HG03571 (cell line): ENCODE measurements around the gene TTLL5.

Source experiments
- ATAC-seq: cut with Tn5 transposase; IDR thresholded peaks from one replicate; pipeline ENCODE4 v1.9.1; 2021; ENCODE audit not compliant: unreplicated experiment

The TTLL5 gene

GRCh38 chr14:75783602-75784313 is 122.7 kb downstream of the TTLL5 start:
- ATAC-seq = no peak

GRCh38 chr14:75784314-75784686 is 123.3 kb downstream of the TTLL5 start:
- no peak for ATAC-seq

DNA sequence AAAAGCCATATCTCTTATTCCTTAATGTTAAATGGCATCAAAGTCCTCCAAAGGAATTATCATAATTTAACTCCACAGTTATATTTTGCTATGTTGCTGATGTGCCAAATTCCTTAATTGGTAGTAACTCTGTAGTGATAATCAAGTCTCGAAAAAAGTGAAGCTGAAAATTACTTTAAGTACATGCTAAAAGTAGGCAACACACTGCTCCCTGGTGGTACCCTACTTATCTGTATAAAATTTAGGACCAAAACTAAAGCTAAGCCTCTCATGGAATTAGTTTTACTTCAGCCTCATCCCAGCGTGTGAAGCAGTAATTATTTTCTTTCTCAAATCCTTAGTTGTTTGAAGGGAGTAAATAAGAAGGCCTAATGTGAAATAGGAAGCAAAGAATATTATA is 132.8 kb downstream of the TTLL5 start:
- no peak for ATAC-seq

GRCh38 chr14:75794615-75795038 is 133.6 kb downstream of the TTLL5 start:
- ATAC-seq = no peak

- no peak for ATAC-seq
Measured at GRCh38 chr14:75800792-75801191, 139.7 kb downstream of the TTLL5 start.

DNA sequence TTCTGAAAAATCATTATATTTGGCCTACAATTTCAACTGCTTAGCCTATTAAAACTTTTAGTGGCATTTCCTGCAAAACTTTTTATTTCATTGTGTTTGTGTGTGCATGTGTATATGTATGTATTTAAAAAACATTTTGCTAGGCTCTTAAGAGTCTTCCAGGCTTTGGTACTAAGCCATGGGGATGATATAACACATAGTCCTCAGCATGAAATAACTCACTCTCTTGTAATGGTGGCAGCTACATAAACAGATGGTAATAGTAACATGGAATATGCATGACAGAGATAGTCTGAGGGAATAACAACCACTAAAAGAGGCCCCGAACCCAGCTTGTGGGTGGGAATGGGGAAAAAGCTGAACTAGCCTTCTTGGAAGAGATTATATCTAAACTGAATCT is 141.4 kb downstream of the TTLL5 start:
- no peak for ATAC-seq

- ATAC-seq = no peak
Measured at GRCh38 chr14:75803765-75804164, 142.7 kb downstream of the TTLL5 start.

GRCh38 chr14:75804570-75805275 is 143.7 kb downstream of the TTLL5 start:
- ATAC-seq = no peak

DNA sequence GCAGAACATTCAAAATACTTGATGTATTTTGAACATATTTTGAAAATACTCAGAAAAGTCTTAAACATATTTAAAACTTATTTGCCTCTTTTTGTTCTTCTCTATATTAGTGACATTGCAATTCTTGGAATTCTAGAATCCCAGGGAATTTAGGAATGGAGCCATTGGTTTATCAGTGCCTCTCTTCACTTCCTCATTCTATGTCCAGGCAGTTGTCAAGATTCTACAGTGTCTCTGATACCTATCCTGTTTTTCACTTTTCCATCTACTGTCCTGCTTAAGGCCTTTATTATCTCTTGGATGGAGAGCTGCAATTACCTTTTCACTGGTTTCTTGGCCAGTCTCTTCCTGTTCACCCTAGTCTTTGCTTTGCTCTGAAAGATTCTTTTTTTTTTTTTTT is 144.6 kb downstream of the TTLL5 start:
- ATAC-seq = no peak

DNA sequence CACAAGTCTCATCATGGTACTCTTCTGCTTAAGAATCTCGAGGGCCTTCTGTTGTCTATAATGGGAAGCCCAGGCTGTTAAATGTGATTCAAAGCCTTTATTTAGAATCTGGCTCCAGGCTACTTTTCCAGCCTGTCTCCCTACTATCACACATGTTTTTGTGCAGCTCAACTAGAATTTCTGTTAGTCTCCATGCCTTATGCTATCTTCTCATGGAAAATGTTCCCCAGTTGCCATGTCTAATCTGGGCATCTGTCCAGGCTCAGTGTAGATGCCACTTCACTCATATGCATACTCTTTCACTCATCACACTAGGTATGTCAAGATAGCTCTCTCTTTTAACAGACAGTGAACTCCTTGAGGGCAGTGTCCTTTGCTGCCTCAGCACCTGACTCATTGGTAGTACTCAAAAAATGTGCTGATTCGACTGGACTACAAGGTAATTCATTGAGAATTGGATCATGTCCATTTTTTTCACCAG is 145.3 kb downstream of the TTLL5 start:
- no peak for ATAC-seq

DNA sequence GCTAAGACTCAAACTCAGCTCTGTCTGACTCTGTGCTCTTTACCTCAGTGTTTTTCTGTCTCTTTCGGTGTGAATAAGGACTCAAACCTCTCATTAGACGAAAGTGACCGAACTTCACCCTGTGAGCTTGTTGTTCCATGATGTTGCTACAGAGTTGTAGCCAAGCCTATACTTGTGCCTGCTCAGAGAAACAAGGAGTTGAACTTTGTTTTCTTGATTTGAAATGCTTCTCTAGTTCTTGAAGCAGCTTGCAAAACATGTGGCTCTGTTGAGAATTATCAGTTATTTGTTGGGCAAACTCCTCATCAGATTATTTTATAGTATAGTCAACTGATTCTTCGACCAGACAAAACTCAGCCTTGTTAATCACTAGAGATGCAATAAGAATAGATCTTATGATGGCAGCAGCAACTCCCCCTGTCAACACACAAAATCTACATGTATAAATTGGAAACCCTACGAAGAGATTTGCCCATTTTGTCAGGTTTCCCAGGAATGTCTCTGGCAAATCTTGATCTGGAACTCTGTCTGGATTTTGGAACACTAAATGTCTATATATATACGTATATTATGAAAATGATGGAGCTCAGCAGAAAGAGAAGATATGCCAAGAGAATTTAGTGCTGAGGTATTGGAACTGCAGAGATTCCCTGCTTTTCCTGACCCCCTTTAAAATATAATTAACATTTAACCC is 146.8 kb downstream of the TTLL5 start:
- ATAC-seq = no peak

DNA sequence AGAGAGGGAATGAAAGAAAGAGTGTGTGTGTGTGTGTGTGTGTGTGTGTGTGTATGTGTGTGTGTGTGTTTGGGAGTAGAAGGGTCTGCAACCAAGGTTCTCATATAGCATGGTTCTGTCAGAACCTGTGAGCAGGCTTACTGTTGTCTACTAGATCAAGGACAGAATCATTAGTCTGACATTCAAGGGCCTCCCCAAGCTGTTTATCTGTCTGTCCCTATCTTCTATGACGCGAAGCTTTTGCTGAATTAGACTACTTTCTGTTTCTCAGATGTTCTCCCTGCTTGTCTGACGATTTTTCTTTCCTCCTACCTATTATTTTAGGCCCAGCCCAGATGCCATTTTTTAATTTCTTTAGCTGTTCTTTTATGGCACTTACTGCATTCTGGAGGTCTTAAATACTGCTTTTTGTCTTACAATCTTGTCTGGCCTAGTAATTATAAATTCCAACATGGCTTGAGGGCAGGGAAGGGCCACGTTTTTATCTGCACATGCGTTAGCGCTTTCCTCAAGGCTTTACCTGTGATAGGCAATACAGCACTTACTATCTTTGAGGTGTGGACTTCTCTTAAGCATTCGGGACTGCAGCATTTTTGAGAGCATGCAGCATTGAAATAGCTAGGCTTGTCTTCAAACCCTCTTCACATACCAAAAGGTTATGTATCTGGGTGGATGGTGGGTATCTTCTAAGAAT is 150.2 kb downstream of the TTLL5 start:
- ATAC-seq = no peak

GRCh38 chr14:75811872-75812499 is 150.9 kb downstream of the TTLL5 start:
- ATAC-seq = no peak

GRCh38 chr14:75812622-75813021 is 151.6 kb downstream of the TTLL5 start:
- ATAC-seq = no peak

- no peak for ATAC-seq
Measured at GRCh38 chr14:75820761-75821160, 159.7 kb downstream of the TTLL5 start.

GRCh38 chr14:75821831-75822521 is 160.9 kb downstream of the TTLL5 start:
- ATAC-seq = no peak

DNA sequence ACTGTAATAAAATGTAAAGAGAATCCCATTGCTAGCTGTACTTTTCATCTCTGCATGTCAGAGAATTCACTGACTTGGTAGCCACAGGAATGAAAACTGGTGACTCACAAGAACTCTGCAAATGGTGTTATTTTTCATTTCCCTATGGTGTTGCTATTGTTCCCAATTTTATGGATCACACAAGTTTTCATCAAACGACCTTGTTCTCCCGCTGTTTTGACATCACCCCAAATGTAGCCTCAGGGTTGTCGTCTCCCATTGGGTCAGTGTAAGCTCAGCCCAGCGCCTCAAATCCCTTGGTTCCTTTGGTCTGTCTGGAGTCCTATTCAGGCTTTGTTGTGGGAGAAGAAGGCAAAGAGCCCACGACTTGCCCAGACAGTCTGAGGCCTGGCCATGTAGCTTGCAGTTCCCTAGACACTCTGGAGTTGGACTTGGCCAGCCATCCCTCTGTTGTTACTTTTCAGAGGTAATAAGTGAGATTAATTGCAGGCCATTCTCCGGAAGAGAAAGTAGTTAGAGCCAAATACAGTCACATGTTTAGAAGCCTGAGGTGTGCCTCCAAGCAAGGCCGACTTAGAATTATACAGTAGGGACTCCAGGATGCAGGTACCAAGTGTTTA is 161.6 kb downstream of the TTLL5 start:
- no peak for ATAC-seq

DNA sequence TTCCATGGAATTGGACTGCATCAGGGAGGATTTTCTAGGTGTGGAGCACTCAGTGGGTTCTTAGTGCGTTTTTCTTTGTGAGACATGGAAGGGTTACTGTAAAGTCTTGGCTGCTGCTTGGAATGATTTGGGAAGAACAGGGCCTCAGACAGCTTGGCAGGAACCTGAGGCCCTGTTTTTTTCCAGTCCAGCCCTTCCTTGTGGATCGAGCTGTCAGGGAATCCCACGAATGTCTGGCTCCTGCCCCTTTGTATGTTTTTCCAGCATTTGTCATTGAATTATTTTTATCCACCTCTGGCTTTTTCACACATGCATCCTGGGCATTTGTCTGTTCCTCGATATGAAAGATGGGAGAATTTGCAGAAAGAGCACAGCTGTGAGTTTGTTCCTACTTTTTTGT is 162.3 kb downstream of the TTLL5 start:
- no peak for ATAC-seq

GRCh38 chr14:75824318-75824717 is 163.3 kb downstream of the TTLL5 start:
- ATAC-seq = no peak

DNA sequence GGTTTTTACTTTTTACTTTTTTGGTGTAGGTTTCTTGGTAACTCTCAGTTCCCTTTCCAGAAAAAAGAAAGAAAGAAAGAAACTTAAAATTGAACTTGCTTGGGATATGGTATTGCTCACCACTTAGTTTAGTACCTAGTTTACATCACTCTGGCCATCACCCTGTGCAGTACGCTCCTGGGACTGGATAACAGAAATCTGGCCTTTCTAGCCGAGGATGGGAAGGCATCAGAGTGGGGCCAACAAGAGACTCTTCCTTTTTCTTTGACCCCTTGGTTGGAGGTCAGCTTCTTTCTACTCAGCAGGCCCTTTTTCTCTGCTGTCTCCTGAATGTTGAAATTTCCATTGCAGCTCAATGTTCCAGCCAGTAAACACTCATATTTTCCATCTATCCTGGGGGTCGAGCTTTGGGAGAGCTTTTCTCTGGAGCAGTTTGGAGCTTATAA is 164.1 kb downstream of the TTLL5 start:
- ATAC-seq = no peak
